Thymus (tissue), 11 donors: ENCODE measurements around the gene AQP6. TPM values are rescaled to one million over a fixed set of nuclear protein-coding genes. Genes with fewer than 3 reads are reported as not detected.

ENCODE experiments used
- DNase-seq, 9 donors: peaks; one replicate each; pipeline ENCODE4 v3.0.0-alpha.2; 2013; ENCODE audit warnings: low spot score in 9 of 9, low read depth in 6 of 9, missing footprints in 1 of 9
- H3K27ac ChIP-seq, 2 donors: one replicate each; pipeline ENCODE4 v1.5.1; 2013; ENCODE audit warnings: control low read depth in 1 of 2, low read depth in 1 of 2, low read length in 1 of 2, mild to moderate bottlenecking in 1 of 2, moderate library complexity in 1 of 2
- H3K27me3 ChIP-seq, 2 donors: one replicate each; pipeline ENCODE4 v1.5.1; 2013; ENCODE audit warnings: low read length in 1 of 2; ENCODE audit not compliant: control insufficient read depth in 2 of 2, insufficient read depth in 1 of 2
- H3K36me3 ChIP-seq, 2 donors: one replicate each; pipeline ENCODE4 v1.5.1; 2013; ENCODE audit warnings: low read length in 1 of 2, mild to moderate bottlenecking in 1 of 2, moderate library complexity in 1 of 2; ENCODE audit not compliant: control insufficient read depth in 2 of 2, insufficient read depth in 2 of 2
- H3K4me1 ChIP-seq, 2 donors: one replicate each; pipeline ENCODE4 v1.5.1; 2013; ENCODE audit warnings: low read length in 2 of 2; ENCODE audit not compliant: control insufficient read depth in 2 of 2, insufficient read depth in 2 of 2
- H3K4me3 ChIP-seq, 2 donors: one replicate each; pipeline ENCODE4 v1.5.1; 2013; ENCODE audit warnings: low read length in 2 of 2, control low read depth in 1 of 2, mild to moderate bottlenecking in 1 of 2
- H3K9me3 ChIP-seq, 2 donors: one replicate each; pipeline ENCODE4 v1.5.1; 2013; ENCODE audit warnings: low read length in 1 of 2, mild to moderate bottlenecking in 1 of 2; ENCODE audit not compliant: control insufficient read depth in 2 of 2, insufficient read depth in 1 of 2
- WGBS: extraction: QIAGEN DNeasy Blood & Tissue Kit; methylation state at CpG from one replicate; pipeline ENCODE4 v1.1.7; 2013; 5-methylcytosine and 5-hydroxymethylcytosine counted together
- polyA plus RNA-seq: library from polyadenylated mRNA; stranded (reverse); fragments of 200-250 nt; gene quantifications from one replicate; pipeline ENCODE4 v1.2.3, GENCODE V29; 2013
- total RNA-seq: library from RNA; stranded (reverse); fragments of 120-200 nt; gene quantifications from one replicate; pipeline ENCODE4 v1.2.4, GENCODE V29; 2013
- donor health status: healthy.

AQP6 gene
- total and polyA plus RNA-seq, 2 donors = under 0.01 TPM; not detected in 1

GRCh38 chr12:49941556-49942511 lies 30.9 kb upstream of the AQP6 start:
- no peak overlapping the region for H3K27ac ChIP-seq
- WGBS = 93% methylated on average over 13 of the region's 13 CpGs
- DNase-seq = no peak
- H3K4me1 ChIP-seq = peaks cover 2 to 9% of the 10 kb centered on the region in 2 donors
- H3K36me3 ChIP-seq = no peaks in the 10 kb centered on the region
- H3K4me3 ChIP-seq = no peak overlapping the region
- no peaks in the 10 kb centered on the region for H3K9me3 ChIP-seq
- peaks cover 0 to 11% of the 10 kb centered on the region in 2 donors for H3K27me3 ChIP-seq

- Histone ChIP-seq H3K27me3 (peaks cover 0 to 12% of the 10 kb centered on the region in 2 donors), H3K27ac (no peak overlapping the region), H3K4me3 (no peak overlapping the region), H3K36me3 (no peaks in the 10 kb centered on the region), H3K4me1 (peaks cover 2 to 9% of the 10 kb centered on the region in 2 donors), H3K9me3 (no peaks in the 10 kb centered on the region)
- no peak for DNase-seq
- 97% methylated on average over 3 of the region's 3 CpGs for WGBS
Observed at GRCh38 chr12:49942512-49942893, 30.2 kb upstream of the AQP6 start.

GRCh38 chr12:49942921-49943624 lies 29.7 kb upstream of the AQP6 start:
- Histone ChIP-seq H3K4me3 (no peak overlapping the region), H3K4me1 (peaks cover 2 to 9% of the 10 kb centered on the region in 2 donors), H3K27ac (no peak overlapping the region), H3K27me3 (peaks cover 0 to 15% of the 10 kb centered on the region in 2 donors), H3K9me3 (no peaks in the 10 kb centered on the region), H3K36me3 (no peaks in the 10 kb centered on the region)
- no peak for DNase-seq
- 90% methylated on average over 14 of the region's 14 CpGs for WGBS

- 96% methylated on average over 1 of the region's 1 CpG for WGBS
- Histone ChIP-seq H3K4me3 (no peak overlapping the region), H3K9me3 (no peaks in the 10 kb centered on the region), H3K27ac (no peak overlapping the region), H3K4me1 (peaks cover 2 to 9% of the 10 kb centered on the region in 2 donors), H3K36me3 (no peaks in the 10 kb centered on the region), H3K27me3 (peaks cover 0 to 17% of the 10 kb centered on the region in 2 donors)
- no peak for DNase-seq
Observed at GRCh38 chr12:49943625-49943960, 29.2 kb upstream of the AQP6 start.

GRCh38 chr12:49944046-49944445 lies 28.7 kb upstream of the AQP6 start:
- no peak for DNase-seq
- Histone ChIP-seq H3K27ac (no peak overlapping the region), H3K4me3 (no peak overlapping the region), H3K27me3 (peaks cover 0 to 19% of the 10 kb centered on the region in 2 donors), H3K4me1 (peaks cover 2 to 9% of the 10 kb centered on the region in 2 donors), H3K36me3 (no peaks in the 10 kb centered on the region), H3K9me3 (no peaks in the 10 kb centered on the region)
- WGBS = 99% methylated on average over 5 of the region's 5 CpGs

- WGBS = 82% methylated on average over 3 of the region's 3 CpGs
- no peak for DNase-seq
Observed at GRCh38 chr12:49944718-49945117, 28.0 kb upstream of the AQP6 start.

GRCh38 chr12:49945394-49946080 lies 27.2 kb upstream of the AQP6 start:
- DNase-seq = peak; percentile 61 to 87 (median 71)
- WGBS = 15% methylated on average over 28 of the region's 28 CpGs
- H3K4me3 ChIP-seq = peak overlapping the region; percentile 22 to 39

More at GRCh38 chr12:49944718-49945117, 28.0 kb upstream of the AQP6 start:
- Histone ChIP-seq H3K4me1 (peaks cover 2 to 9% of the 10 kb centered on the region in 2 donors), H3K4me3 (no peak overlapping the region), H3K36me3 (no peaks in the 10 kb centered on the region), H3K27me3 (peaks cover 0 to 24% of the 10 kb centered on the region in 2 donors), H3K9me3 (no peaks in the 10 kb centered on the region), H3K27ac (no peak overlapping the region)

GRCh38 chr12:49946086-49946485 lies 26.7 kb upstream of the AQP6 start:
- WGBS = 92% methylated on average over 9 of the region's 9 CpGs
- Histone ChIP-seq H3K4me3 (no peak overlapping the region), H3K36me3 (no peaks in the 10 kb centered on the region), H3K9me3 (no peaks in the 10 kb centered on the region), H3K27ac (no peak overlapping the region), H3K27me3 (peaks cover 0 to 37% of the 10 kb centered on the region in 2 donors), H3K4me1 (peaks cover 2 to 9% of the 10 kb centered on the region in 2 donors)
- peak in 1 of 9 donors; percentile 19 for DNase-seq

More at GRCh38 chr12:49945394-49946080, 27.2 kb upstream of the AQP6 start:
- Histone ChIP-seq H3K36me3 (no peaks in the 10 kb centered on the region), H3K4me1 (peaks cover 2 to 9% of the 10 kb centered on the region in 2 donors), H3K9me3 (no peaks in the 10 kb centered on the region), H3K27me3 (peaks cover 0 to 31% of the 10 kb centered on the region in 2 donors), H3K27ac (peak overlapping the region in 1 of 2 donors; percentile 20)
